Measurements from ENCODE around the gene PAF1. TPM values are rescaled to one million over a fixed set of nuclear protein-coding genes. Genes with fewer than 3 reads are reported as not detected.

PAF1 gene
- total RNA-seq, 1 experiment from 2014 or later = 38.0 TPM

DNA sequence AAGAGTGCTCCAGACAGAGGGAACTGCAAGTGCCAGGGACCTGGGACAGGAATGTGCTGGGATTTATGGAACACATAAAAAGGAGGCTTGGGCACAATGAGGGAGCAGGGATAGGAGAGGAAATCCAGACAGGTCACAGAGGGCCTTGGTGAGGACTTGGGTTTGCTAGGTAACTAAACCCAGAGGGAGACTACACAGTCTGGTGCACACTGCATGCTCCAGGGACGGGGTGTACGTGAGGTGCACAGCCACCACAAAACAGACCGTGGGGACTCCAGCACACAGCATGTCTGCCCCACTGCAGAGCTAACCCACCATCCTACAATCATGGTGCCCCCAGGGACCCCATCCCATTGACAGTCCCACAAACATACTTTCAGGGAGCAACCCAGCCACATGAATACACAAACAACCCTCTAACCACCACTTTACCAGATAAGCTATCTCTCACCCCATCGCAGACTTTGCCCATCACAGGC, 10.2 kb upstream of the PAF1 start:
- H4K5ac ChIP-seq (ENCODE audit: insufficient read length, low read depth, low read length) = no peak overlapping the region
- H2BK20ac ChIP-seq (ENCODE audit: low read depth, low read length, poor library complexity, severe bottlenecking) = no peak overlapping the region
- DNase-seq = no peak
- peaks cover 6% of the 10 kb centered on the region; the same call in 1 of the 2 replicates for H3K4me1 ChIP-seq (ENCODE audit: insufficient read depth, low read length)
- no peak overlapping the region for H2AFZ ChIP-seq (ENCODE audit: low read length)
- H2AK5ac ChIP-seq (ENCODE audit: insufficient read length, low read length) = no peak overlapping the region
- H2BK120ac ChIP-seq (ENCODE audit: low read depth, low read length, poor library complexity, severe bottlenecking) = no peak overlapping the region
- peak overlapping the region; percentile 38 to 100 (median 87); a peak in 5 of 7 replicates for H3K27ac Mint-ChIP-seq
- no peaks in the 10 kb centered on the region for H3K79me1 ChIP-seq (ENCODE audit: insufficient read depth, low read depth, low read length, poor library complexity, severe bottlenecking)
- no peaks in the 10 kb centered on the region for H3K79me2 ChIP-seq (ENCODE audit: insufficient read depth, low read length)
- no peak overlapping the region for H4K8ac ChIP-seq (replicated peaks; ENCODE audit: insufficient read length, low read depth, low read length)
- peaks cover 15% of the 10 kb centered on the region for H3K23me2 ChIP-seq (ENCODE audit: insufficient read length, low read depth, low read length, poor library complexity, severe bottlenecking)
- TF ChIP-seq, protein P1, sequence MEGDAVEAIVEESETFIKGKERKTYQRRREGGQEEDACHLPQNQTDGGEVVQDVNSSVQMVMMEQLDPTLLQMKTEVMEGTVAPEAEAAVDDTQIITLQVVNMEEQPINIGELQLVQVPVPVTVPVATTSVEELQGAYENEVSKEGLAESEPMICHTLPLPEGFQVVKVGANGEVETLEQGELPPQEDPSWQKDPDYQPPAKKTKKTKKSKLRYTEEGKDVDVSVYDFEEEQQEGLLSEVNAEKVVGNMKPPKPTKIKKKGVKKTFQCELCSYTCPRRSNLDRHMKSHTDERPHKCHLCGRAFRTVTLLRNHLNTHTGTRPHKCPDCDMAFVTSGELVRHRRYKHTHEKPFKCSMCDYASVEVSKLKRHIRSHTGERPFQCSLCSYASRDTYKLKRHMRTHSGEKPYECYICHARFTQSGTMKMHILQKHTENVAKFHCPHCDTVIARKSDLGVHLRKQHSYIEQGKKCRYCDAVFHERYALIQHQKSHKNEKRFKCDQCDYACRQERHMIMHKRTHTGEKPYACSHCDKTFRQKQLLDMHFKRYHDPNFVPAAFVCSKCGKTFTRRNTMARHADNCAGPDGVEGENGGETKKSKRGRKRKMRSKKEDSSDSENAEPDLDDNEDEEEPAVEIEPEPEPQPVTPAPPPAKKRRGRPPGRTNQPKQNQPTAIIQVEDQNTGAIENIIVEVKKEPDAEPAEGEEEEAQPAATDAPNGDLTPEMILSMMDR (conservative IDR thresholded peaks at IDR 0.05) = no peak
- no peak overlapping the region for H3K14ac ChIP-seq (ENCODE audit: insufficient read depth, low read length)
- H3K9me3 Mint-ChIP-seq = no peaks in the 10 kb centered on the region; a peak in 1 of 5 replicates
- H2BK15ac ChIP-seq (ENCODE audit: low read depth, low read length) = no peak overlapping the region
- H3K9me3 ChIP-seq (ENCODE audit: control insufficient read depth, low read depth, low read length) = no peaks in the 10 kb centered on the region
- no peak overlapping the region for H4K91ac ChIP-seq (ENCODE audit: insufficient read length, low read depth, low read length)
- no peaks in the 10 kb centered on the region for H4K20me1 ChIP-seq (ENCODE audit: control insufficient read depth, insufficient read depth, insufficient read length)
- no peak overlapping the region for H3K56ac ChIP-seq (ENCODE audit: insufficient read length, low read depth, low read length)
- peak overlapping the region in 1 of 2 experiments; percentile 95; a peak in 2 of 5 replicates for H3K4me3 Mint-ChIP-seq
- H3K23ac ChIP-seq (ENCODE audit: insufficient read length, low read depth, low read length) = no peak overlapping the region
- H3K27me3 ChIP-seq (ENCODE audit: insufficient read depth, low read length) = no peaks in the 10 kb centered on the region
- H3K27me3 Mint-ChIP-seq (ENCODE audit: low read depth) = no peaks in the 10 kb centered on the region; the same call in 1 of the 2 replicates
- no CpG with 5 or more reads among the region's 4 CpGs for WGBS (ENCODE audit: extremely low coverage, insufficient read length, low lambda C conversion rate)
- no peak overlapping the region for H3T11ph ChIP-seq (ENCODE audit: low read length)
- H2BK5ac ChIP-seq (ENCODE audit: insufficient read length, low read length) = no peak overlapping the region
- H3K18ac ChIP-seq (ENCODE audit: insufficient read length, low read depth, low read length) = no peak overlapping the region
- H3K4ac ChIP-seq (ENCODE audit: low read depth, low read length) = no peak overlapping the region
- peaks cover 30 to 41% of the 10 kb centered on the region in 2 experiments for H3K4me1 Mint-ChIP-seq
- no peak overlapping the region for H3K4me2 ChIP-seq (ENCODE audit: insufficient read depth, insufficient read length, low read length)
- H2BK12ac ChIP-seq (ENCODE audit: insufficient read length, low read depth, low read length) = no peak overlapping the region
- H3K36me3 Mint-ChIP-seq (ENCODE audit: insufficient read depth in 1 of 3, low read depth in 3 of 3) = peaks cover 0 to 10% (median 6%) of the 10 kb centered on the region in 3 experiments; a peak in 6 of 7 replicates
- H3K9ac ChIP-seq (ENCODE audit: extremely low read depth, insufficient read length, low read length) = no peak overlapping the region
- no peak overlapping the region for H3K27ac ChIP-seq (ENCODE audit: insufficient read length, low read depth, low read length)
